GM23338 (cell line): ENCODE measurements around the gene TGOLN2. TPM values are rescaled to one million over a fixed set of nuclear protein-coding genes. Genes with fewer than 3 reads are reported as not detected.

Source experiments
- CREB1 ChIP-seq: fragments of 250-450 bp; sonication (Bioruptor Pico); IDR thresholded peaks from 2 replicates; pipeline ENCODE4 v1.5.0; 2020; ENCODE audit warnings: low read depth, mild to moderate bottlenecking, moderate library complexity
- EZH2 ChIP-seq: fragments of 200-600 bp; sonication (generic); IDR thresholded peaks from one replicate; pipeline ENCODE4 v1.8.0; 2017; ENCODE audit warnings: antibody characterized with exemption, mild to moderate bottlenecking, low read depth; ENCODE audit not compliant: unreplicated experiment
- NANOG ChIP-seq: IDR thresholded peaks from 2 replicates; pipeline ENCODE4 v1.6.1; 2016; ENCODE audit warnings: antibody characterized with exemption, borderline replicate concordance
- POLR2AphosphoS5 ChIP-seq: IDR thresholded peaks from 2 replicates; pipeline ENCODE4 v1.6.1; 2016; ENCODE audit warnings: antibody characterized with exemption, low read depth
- STAT1 ChIP-seq: IDR thresholded peaks from one replicate; pipeline ENCODE4 v1.6.1; 2016; ENCODE audit warnings: antibody characterized with exemption; ENCODE audit not compliant: unreplicated experiment
- ZNF462 ChIP-seq: fragments of 250-450 bp; sonication (Bioruptor Pico); IDR thresholded peaks from 2 replicates; pipeline ENCODE4 v1.5.0; 2020; ENCODE audit warnings: mild to moderate bottlenecking, moderate library complexity
- polyA plus RNA-seq: library from polyadenylated mRNA; unstranded; fragments of >200 nt; fragmentation: Nextera tagmentation; extraction: Ambion mirVana; gene quantifications from 2 replicates; pipeline ENCODE4 v1.2.1, GENCODE V29; 2016
- total RNA-seq: library from RNA; depleted of rRNA; stranded (reverse); fragments of >200 nt; shearing (Covaris generic); gene quantifications from 2 replicates; pipeline ENCODE4 v1.2.3, GENCODE V29; 2014
- TF ChIP-seq, protein P1 (sequence below): IDR thresholded peaks from 2 replicates; pipeline ENCODE4 v1.6.1; 2016; ENCODE audit warnings: antibody characterized with exemption
- TF ChIP-seq, protein P2 (sequence below): IDR thresholded peaks from one replicate; pipeline ENCODE4 v1.6.1; 2018; ENCODE audit warnings: antibody characterized with exemption; ENCODE audit not compliant: unreplicated experiment

The TGOLN2 gene
- total and polyA plus RNA-seq, 2 experiments from 2014 or later: 20.8 to 48.3 TPM

DNA sequence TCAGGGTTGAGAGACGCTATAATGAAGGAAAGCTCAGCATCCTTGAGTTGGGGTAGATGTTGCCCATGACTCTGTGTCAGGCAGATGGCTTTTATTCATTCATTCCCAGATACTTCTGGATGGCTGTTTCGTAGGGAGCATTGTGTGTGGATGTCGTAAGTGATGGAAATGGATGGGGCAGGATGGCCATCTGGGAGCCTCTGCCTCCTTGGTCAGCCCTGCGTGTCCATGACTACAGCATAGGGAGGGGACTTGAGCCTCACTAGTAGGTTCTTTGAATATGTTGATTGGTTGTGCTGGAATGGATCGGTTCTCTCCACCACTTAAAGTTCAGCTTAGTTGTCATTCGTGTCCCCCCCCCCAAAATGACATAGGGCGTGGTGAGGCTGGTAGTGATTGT, 44.9 kb downstream of the TGOLN2 start (continued):
- TF ChIP-seq ZNF462 (CRISPR knock-in tag): no peak
- TF ChIP-seq POLR2AphosphoS5: no peak
- TF ChIP-seq EZH2: no peak
- no peak for TF ChIP-seq NANOG
- no peak for TF ChIP-seq STAT1
- TF ChIP-seq, protein P1, sequence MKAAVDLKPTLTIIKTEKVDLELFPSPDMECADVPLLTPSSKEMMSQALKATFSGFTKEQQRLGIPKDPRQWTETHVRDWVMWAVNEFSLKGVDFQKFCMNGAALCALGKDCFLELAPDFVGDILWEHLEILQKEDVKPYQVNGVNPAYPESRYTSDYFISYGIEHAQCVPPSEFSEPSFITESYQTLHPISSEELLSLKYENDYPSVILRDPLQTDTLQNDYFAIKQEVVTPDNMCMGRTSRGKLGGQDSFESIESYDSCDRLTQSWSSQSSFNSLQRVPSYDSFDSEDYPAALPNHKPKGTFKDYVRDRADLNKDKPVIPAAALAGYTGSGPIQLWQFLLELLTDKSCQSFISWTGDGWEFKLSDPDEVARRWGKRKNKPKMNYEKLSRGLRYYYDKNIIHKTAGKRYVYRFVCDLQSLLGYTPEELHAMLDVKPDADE: no peak
- TF ChIP-seq, protein P2, sequence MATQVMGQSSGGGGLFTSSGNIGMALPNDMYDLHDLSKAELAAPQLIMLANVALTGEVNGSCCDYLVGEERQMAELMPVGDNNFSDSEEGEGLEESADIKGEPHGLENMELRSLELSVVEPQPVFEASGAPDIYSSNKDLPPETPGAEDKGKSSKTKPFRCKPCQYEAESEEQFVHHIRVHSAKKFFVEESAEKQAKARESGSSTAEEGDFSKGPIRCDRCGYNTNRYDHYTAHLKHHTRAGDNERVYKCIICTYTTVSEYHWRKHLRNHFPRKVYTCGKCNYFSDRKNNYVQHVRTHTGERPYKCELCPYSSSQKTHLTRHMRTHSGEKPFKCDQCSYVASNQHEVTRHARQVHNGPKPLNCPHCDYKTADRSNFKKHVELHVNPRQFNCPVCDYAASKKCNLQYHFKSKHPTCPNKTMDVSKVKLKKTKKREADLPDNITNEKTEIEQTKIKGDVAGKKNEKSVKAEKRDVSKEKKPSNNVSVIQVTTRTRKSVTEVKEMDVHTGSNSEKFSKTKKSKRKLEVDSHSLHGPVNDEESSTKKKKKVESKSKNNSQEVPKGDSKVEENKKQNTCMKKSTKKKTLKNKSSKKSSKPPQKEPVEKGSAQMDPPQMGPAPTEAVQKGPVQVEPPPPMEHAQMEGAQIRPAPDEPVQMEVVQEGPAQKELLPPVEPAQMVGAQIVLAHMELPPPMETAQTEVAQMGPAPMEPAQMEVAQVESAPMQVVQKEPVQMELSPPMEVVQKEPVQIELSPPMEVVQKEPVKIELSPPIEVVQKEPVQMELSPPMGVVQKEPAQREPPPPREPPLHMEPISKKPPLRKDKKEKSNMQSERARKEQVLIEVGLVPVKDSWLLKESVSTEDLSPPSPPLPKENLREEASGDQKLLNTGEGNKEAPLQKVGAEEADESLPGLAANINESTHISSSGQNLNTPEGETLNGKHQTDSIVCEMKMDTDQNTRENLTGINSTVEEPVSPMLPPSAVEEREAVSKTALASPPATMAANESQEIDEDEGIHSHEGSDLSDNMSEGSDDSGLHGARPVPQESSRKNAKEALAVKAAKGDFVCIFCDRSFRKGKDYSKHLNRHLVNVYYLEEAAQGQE: no peak
- no peak for TF ChIP-seq CREB1 (CRISPR knock-in tag)
